A172 (cell line): ENCODE data around the gene CIB4. TPM values are rescaled to one million over a fixed set of nuclear protein-coding genes. Genes with fewer than 3 reads are reported as not detected.

Source experiments
- DNase-seq: peaks from one replicate; pipeline ENCODE4 v3.0.0-alpha.2; 2015; ENCODE audit warnings: low spot score
- total RNA-seq: library from RNA; depleted of rRNA; stranded (reverse); fragments of >200 nt; shearing (Covaris generic); gene quantifications from 2 replicates; pipeline ENCODE4 v1.2.3, GENCODE V29; 2014

The CIB4 gene
- total RNA-seq, 1 experiment from 2014 or later: not detected

GRCh38 chr2:26642429-26642828 lies 1.3 kb upstream of the CIB4 start:
- no peak for DNase-seq

- DNase-seq: peak; percentile 97
Observed at GRCh38 chr2:26640331-26640745, 828 bp downstream of the CIB4 start.

GRCh38 chr2:26639685-26640243 lies 1.4 kb downstream of the CIB4 start:
- DNase-seq: no peak

- no peak for DNase-seq
Observed at GRCh38 chr2:26637811-26638310, 3.3 kb downstream of the CIB4 start.

GRCh38 chr2:26636935-26637334 lies 4.2 kb downstream of the CIB4 start:
- no peak for DNase-seq

GRCh38 chr2:26635401-26635800 lies 5.8 kb downstream of the CIB4 start:
- DNase-seq: no peak

GRCh38 chr2:26634636-26635230 lies 6.4 kb downstream of the CIB4 start:
- DNase-seq: no peak

- DNase-seq: no peak
Observed at GRCh38 chr2:26633993-26634595, 7.1 kb downstream of the CIB4 start.

GRCh38 chr2:26633351-26633945 lies 7.7 kb downstream of the CIB4 start:
- DNase-seq: no peak

GRCh38 chr2:26632624-26633185 lies 8.5 kb downstream of the CIB4 start:
- no peak for DNase-seq

- no peak for DNase-seq
Observed at GRCh38 chr2:26631401-26632170, 9.6 kb downstream of the CIB4 start.

GRCh38 chr2:26630669-26631360 lies 10.4 kb downstream of the CIB4 start:
- DNase-seq: peak; percentile 75

GRCh38 chr2:26630235-26630634 lies 10.9 kb downstream of the CIB4 start:
- no peak for DNase-seq

GRCh38 chr2:26629751-26630150 lies 11.4 kb downstream of the CIB4 start:
- DNase-seq: no peak

- no peak for DNase-seq
Observed at GRCh38 chr2:26629346-26629630, 11.9 kb downstream of the CIB4 start.

GRCh38 chr2:26628561-26629345 lies 12.4 kb downstream of the CIB4 start:
- no peak for DNase-seq

GRCh38 chr2:26627350-26628105 lies 13.6 kb downstream of the CIB4 start:
- DNase-seq: no peak

GRCh38 chr2:26626606-26627005 lies 14.6 kb downstream of the CIB4 start:
- no peak for DNase-seq

GRCh38 chr2:26623541-26624495 lies 17.3 kb downstream of the CIB4 start:
- DNase-seq: no peak
